Activated naive CD8-positive, alpha-beta T cell treated with anti-CD3 and anti-CD28 coated beads, Interleukin-2, amount 10 ng/mL, durations not matched to agents 7 days and 5 days (primary cell): Measurements from ENCODE around the gene EPC1. TPM values are rescaled to one million over a fixed set of nuclear protein-coding genes. Genes with fewer than 3 reads are reported as not detected.
A peak's percentile ranks its signal among the peaks of the same experiment; 100 is the strongest.
"Not testable (repeated sequence)": the region's sequence is repeated elsewhere in the genome, so short reads cannot be mapped to it uniquely, and the experiment has no call there.

Experiments used
- ATAC-seq: fragments of 150-1000 bp; cut with Tn5 transposase; one replicate; pipeline ENCODE4 v1.10.0; 2021; ENCODE audit warnings: low read depth, moderate library complexity
- POLR2A ChIA-PET: fragments of 350-600 bp; sonication (Branson Sonifier 250); formaldehyde crosslinking; loops from one replicate; lab custom pipeline; 2021; ENCODE audit warnings: antibody characterized with exemption; lab: Charles Lee
- DNase-seq: peaks from one replicate; pipeline ENCODE4 v3.0.0; 2021
- H3K27ac Mint-ChIP-seq: one replicate; pipeline ENCODE4 v1.8.0; 2022; ENCODE audit warnings: mild to moderate bottlenecking, mixed read lengths
- H3K27me3 Mint-ChIP-seq: one replicate; pipeline ENCODE4 v1.8.0; 2022; ENCODE audit warnings: mild to moderate bottlenecking, moderate library complexity, mixed read lengths
- H3K36me3 Mint-ChIP-seq: one replicate; pipeline ENCODE4 v1.8.0; 2021; ENCODE audit warnings: mild to moderate bottlenecking, mixed read lengths
- H3K4me1 Mint-ChIP-seq: one replicate; pipeline ENCODE4 v1.8.0; 2021; ENCODE audit warnings: mixed read lengths
- H3K4me3 Mint-ChIP-seq: one replicate; pipeline ENCODE4 v1.8.0; 2022; ENCODE audit warnings: mild to moderate bottlenecking, moderate library complexity, mixed read lengths
- H3K9me3 Mint-ChIP-seq: one replicate; pipeline ENCODE4 v1.8.0; 2021; ENCODE audit warnings: mixed read lengths
- total RNA-seq, 2 experiments: library from RNA; stranded (reverse); gene quantifications; one replicate each; pipeline ENCODE4 v1.2.3, GENCODE V29; 2021

Gene EPC1
- total RNA-seq, 2 experiments from 2014 or later, result 58.7 to 65.3 TPM

DNA sequence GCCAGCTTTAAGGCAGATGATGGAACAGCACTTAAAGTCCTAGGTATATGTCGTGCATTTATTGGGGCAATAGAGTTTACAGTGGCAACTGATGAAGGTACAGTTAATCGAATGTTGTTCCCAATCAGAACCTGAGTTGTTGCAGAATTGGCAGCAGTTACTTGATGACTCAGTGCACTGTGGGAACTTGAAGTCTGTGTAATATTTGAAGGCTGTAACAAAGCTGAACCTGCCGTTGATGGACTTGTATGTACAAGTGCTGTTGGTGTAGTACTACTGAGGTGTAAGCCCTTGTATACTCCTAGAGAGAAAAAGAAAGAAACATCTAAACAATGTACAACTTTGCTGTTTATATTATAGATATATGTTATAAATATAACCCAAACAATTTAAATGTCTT lies 75.3 kb downstream of the EPC1 start:
- no peak for ATAC-seq
- no peak overlapping the region for H3K27ac Mint-ChIP-seq
- H3K36me3 Mint-ChIP-seq, result peaks cover 39% of the 10 kb centered on the region
- POLR2A ChIA-PET, result no interaction called here
- no peaks in the 10 kb centered on the region for H3K27me3 Mint-ChIP-seq
- H3K9me3 Mint-ChIP-seq, result no peaks in the 10 kb centered on the region
- peaks cover 1% of the 10 kb centered on the region for H3K4me1 Mint-ChIP-seq
- no peak overlapping the region for H3K4me3 Mint-ChIP-seq
- no peak for DNase-seq

DNA sequence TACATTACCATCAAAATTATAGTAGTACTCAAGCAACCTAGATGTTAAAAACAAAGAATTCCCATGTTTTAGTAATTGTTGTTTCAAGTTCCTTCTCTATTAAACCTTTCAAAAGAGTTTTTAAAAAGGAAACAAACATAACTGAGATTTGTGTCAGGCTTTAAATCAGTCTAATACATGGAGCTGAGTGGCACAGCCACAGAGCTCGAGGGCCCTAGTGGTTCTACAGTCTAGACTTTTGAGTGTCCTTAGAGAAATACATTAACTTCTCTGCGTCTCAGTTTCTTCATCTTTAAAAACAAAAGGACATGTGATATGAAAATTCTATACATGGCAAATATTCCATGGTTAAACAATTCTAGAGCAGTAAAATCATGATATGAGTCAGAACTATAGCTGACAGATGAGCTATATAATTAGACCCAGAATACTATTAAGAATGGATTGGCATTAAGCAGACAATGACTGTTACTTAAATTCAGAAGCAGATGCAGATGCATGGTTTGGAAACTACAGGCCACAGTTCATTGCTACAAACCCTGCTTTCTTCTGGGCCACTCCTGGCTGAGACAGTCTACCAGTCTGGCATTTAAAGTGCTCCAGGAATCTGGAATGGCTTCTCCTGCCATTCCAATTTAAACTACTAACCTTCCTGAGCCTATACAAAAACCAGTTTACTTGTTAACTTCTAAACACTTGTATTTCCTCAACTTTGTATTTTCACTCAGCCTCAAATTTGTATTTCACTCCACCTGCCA lies 77.4 kb downstream of the EPC1 start:
- H3K27ac Mint-ChIP-seq, result no peak overlapping the region
- DNase-seq, result no peak
- H3K4me3 Mint-ChIP-seq, result no peak overlapping the region
- no peaks in the 10 kb centered on the region for H3K9me3 Mint-ChIP-seq
- POLR2A ChIA-PET, result no interaction called here
- peaks cover 38% of the 10 kb centered on the region for H3K36me3 Mint-ChIP-seq
- no peaks in the 10 kb centered on the region for H3K27me3 Mint-ChIP-seq
- peaks cover 1% of the 10 kb centered on the region for H3K4me1 Mint-ChIP-seq
- no peak for ATAC-seq

DNA sequence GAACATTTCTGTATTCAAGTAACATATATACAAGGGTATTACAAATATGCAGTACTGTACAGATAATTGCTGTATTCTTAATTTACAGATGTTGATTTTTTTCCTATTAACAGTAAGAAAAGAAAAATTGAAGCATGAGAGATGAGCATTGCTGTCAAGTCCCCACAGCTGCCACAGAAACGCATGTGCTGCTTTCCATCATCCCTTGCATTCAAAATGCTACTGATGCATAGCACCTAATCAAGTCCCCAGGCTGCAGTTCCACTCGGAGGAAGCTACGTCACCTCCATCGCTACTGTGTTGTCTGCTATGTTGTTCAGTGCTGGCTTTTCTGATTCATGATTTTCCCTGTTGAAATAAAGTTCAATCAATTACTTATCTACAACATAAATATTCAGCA lies 78.2 kb downstream of the EPC1 start:
- H3K4me1 Mint-ChIP-seq, result peaks cover 1% of the 10 kb centered on the region

GRCh38 chr10:32266979-32267378 lies 80.0 kb downstream of the EPC1 start:
- no peaks in the 10 kb centered on the region for H3K27me3 Mint-ChIP-seq
- no peaks in the 10 kb centered on the region for H3K9me3 Mint-ChIP-seq
- H3K36me3 Mint-ChIP-seq, result peaks cover 37% of the 10 kb centered on the region
- ATAC-seq (no peak), DNase-seq (no peak)
- H3K27ac Mint-ChIP-seq, result no peak overlapping the region
- no peak overlapping the region for H3K4me3 Mint-ChIP-seq
- POLR2A ChIA-PET, result no interaction called here
- peaks cover 1% of the 10 kb centered on the region for H3K4me1 Mint-ChIP-seq

More for the DNA sequence above, 78.2 kb downstream of the EPC1 start:
- POLR2A ChIA-PET, result interaction anchor here (0.7 kb wide), 1 partner anchor 9 kb away, joined by 6 read pairs; no protein-coding TSS in a partner anchor
- H3K27ac Mint-ChIP-seq, result no peak overlapping the region
- H3K36me3 Mint-ChIP-seq, result peaks cover 38% of the 10 kb centered on the region
- ATAC-seq (no peak), DNase-seq (no peak)
- no peaks in the 10 kb centered on the region for H3K27me3 Mint-ChIP-seq
- no peaks in the 10 kb centered on the region for H3K9me3 Mint-ChIP-seq
- no peak overlapping the region for H3K4me3 Mint-ChIP-seq

DNA sequence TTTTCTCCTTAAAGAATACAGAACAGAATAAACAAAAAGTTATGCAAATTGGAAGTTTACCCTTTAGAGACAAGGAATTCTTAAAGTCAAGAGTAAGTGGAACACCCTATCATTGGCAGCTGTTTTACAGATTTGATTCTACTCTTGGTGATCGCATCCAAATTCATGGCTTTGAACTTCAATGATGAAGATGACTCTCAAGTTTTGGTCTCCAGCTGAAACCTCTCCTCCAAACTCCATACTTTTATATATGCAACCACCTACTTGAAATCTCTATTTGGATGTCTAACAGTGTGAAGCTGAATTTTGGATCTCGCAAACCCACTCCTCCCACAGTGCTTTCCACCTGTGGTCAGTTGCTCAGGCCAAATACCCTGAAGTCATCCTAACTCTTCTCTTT lies 80.4 kb downstream of the EPC1 start:
- DNase-seq (no peak), ATAC-seq (no peak)
- POLR2A ChIA-PET, result no interaction called here
- Mint-ChIP-seq H3K9me3 (no peaks in the 10 kb centered on the region), H3K36me3 (peaks cover 35% of the 10 kb centered on the region), H3K4me1 (peaks cover 1% of the 10 kb centered on the region), H3K27me3 (no peaks in the 10 kb centered on the region), H3K27ac (no peak overlapping the region), H3K4me3 (no peak overlapping the region)

DNA sequence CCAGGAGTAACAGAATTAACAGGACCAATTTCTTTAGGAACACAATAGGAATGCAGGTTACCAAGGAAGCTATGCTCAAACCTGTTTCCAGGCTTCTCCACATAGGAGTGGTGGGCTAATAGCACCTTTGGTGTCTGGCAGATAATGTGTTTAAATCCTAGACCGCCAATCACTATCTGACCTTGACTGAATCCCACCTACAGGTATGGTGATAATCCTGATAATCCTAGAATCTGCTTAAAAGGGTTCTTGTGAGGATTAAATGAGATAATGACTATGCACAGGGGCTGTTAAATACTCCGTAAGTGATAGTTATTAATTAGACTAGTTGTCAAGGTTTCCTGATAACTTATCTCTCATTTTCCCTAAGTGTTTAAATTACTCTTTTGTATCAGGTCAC lies 81.2 kb downstream of the EPC1 start:
- POLR2A ChIA-PET, result no interaction called here
- Mint-ChIP-seq H3K9me3 (no peaks in the 10 kb centered on the region), H3K36me3 (peaks cover 30% of the 10 kb centered on the region), H3K4me1 (peaks cover 1% of the 10 kb centered on the region), H3K4me3 (no peak overlapping the region), H3K27me3 (no peaks in the 10 kb centered on the region), H3K27ac (no peak overlapping the region)
- ATAC-seq (no peak), DNase-seq (no peak)

GRCh38 chr10:32263300-32263699 lies 83.7 kb downstream of the EPC1 start:
- ATAC-seq (no peak), DNase-seq (no peak)
- Mint-ChIP-seq H3K27me3 (no peaks in the 10 kb centered on the region), H3K4me1 (no peaks in the 10 kb centered on the region), H3K4me3 (no peak overlapping the region), H3K27ac (no peak overlapping the region), H3K9me3 (no peaks in the 10 kb centered on the region), H3K36me3 (peaks cover 16% of the 10 kb centered on the region)
- POLR2A ChIA-PET, result no interaction called here

- no peak overlapping the region for H3K4me3 Mint-ChIP-seq
- ATAC-seq, result no peak
- POLR2A ChIA-PET, result no interaction called here
- H3K4me1 Mint-ChIP-seq, result peaks cover 4% of the 10 kb centered on the region
- no peaks in the 10 kb centered on the region for H3K36me3 Mint-ChIP-seq
- no peaks in the 10 kb centered on the region for H3K9me3 Mint-ChIP-seq
- DNase-seq, result no peak
- H3K27me3 Mint-ChIP-seq, result no peaks in the 10 kb centered on the region
- no peak overlapping the region for H3K27ac Mint-ChIP-seq
Observed at GRCh38 chr10:32259551-32259950, 87.4 kb downstream of the EPC1 start.

DNA sequence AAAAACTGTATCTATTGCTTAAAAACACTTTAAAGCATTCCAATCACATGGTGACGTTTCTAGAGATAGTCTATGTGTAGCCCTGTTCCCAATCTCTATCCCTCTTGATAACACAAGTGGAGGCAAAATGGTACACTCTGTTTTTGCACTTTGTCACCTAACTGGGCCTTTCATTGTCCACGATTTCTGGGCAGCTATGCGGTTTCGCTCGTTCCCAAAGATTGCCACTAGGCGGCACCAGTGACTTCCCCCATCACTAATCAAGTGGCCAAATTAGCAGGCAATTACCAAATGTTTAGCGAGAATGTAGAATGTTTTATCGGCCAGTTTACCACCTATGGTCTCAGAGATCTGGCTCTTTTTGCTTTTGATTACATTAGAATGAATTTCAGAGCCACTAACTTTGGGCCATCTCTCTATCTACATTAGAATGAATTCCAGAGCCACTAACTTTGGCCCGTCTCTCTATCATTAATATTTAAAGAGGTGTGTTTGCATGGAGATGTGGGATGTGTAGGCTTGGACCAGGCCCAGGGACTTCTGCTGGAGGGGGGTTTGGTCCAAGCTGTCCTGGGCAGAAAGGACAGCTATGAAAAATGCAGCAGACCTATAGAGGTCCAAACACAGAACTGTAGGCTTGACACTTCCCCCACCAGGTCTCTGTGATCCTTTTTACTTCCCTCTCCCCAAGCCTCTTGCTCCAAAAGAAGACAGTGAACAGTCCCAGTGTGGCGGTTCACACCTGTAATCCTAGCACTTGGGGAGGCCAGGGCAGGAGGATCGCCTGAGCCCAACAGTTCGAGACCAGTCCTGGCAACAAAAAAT lies 90.1 kb downstream of the EPC1 start:
- ATAC-seq, result peak; percentile 36

GRCh38 chr10:32253821-32254220 lies 93.1 kb downstream of the EPC1 start:
- DNase-seq (no peak), ATAC-seq (no peak)
- peaks cover 9% of the 10 kb centered on the region for H3K4me1 Mint-ChIP-seq
- H3K27me3 Mint-ChIP-seq, result no peaks in the 10 kb centered on the region
- no peak overlapping the region for H3K4me3 Mint-ChIP-seq
- no peaks in the 10 kb centered on the region for H3K36me3 Mint-ChIP-seq
- POLR2A ChIA-PET, result no interaction called here
- no peak overlapping the region for H3K27ac Mint-ChIP-seq
- H3K9me3 Mint-ChIP-seq, result no peaks in the 10 kb centered on the region

More for the DNA sequence above, 90.1 kb downstream of the EPC1 start:
- Mint-ChIP-seq H3K27me3 (no peaks in the 10 kb centered on the region), H3K27ac (peak overlapping the region; percentile 12), H3K4me1 (peaks cover 4% of the 10 kb centered on the region), H3K4me3 (no peak overlapping the region), H3K9me3 (no peaks in the 10 kb centered on the region), H3K36me3 (no peaks in the 10 kb centered on the region)
- peak; percentile 67 for DNase-seq
- POLR2A ChIA-PET, result interaction anchor here (0.7 kb wide), 1 partner anchor 89 kb away, joined by 5 read pairs; no protein-coding TSS in a partner anchor

DNA sequence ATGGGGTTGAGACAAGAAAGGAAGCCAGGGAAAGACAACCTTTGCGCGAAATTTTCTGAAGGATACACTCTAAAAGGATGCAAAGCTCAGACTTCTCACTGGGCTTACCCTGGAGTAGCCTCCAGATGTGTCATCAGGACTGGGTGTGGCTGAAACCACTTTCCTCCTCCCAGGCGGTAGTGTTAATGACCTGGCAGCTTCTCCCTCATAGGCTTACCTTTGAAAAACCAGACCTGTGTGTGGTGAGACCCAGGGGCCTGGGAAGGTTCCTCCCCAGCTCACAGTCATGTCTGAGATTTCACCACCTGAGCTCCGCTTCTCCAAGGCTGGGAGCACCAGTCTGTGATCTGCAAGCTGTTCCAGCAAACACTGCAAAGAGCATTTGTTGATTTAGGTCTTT lies 93.7 kb downstream of the EPC1 start:
- no peaks in the 10 kb centered on the region for H3K36me3 Mint-ChIP-seq
- no peak for ATAC-seq
- POLR2A ChIA-PET, result no interaction called here
- H3K4me3 Mint-ChIP-seq, result no peak overlapping the region
- H3K27me3 Mint-ChIP-seq, result no peaks in the 10 kb centered on the region
- H3K27ac Mint-ChIP-seq, result no peak overlapping the region
- no peak for DNase-seq
- H3K4me1 Mint-ChIP-seq, result peaks cover 9% of the 10 kb centered on the region
- no peaks in the 10 kb centered on the region for H3K9me3 Mint-ChIP-seq

GRCh38 chr10:32250489-32250888 lies 96.5 kb downstream of the EPC1 start:
- H3K9me3 Mint-ChIP-seq, POLR2A ChIA-PET, H3K4me1 Mint-ChIP-seq, H3K4me3 Mint-ChIP-seq, DNase-seq, H3K36me3 Mint-ChIP-seq, H3K27me3 Mint-ChIP-seq: not testable (repeated sequence)
- peak overlapping the region; percentile 54 for H3K27ac Mint-ChIP-seq
- ATAC-seq, result peak; percentile 61

- Mint-ChIP-seq H3K4me3 (no peak overlapping the region), H3K36me3 (no peaks in the 10 kb centered on the region), H3K27me3 (no peaks in the 10 kb centered on the region), H3K9me3 (no peaks in the 10 kb centered on the region), H3K4me1 (peaks cover 9% of the 10 kb centered on the region), H3K27ac (peak overlapping the region; percentile 12)
- DNase-seq (no peak), ATAC-seq (no peak)
- POLR2A ChIA-PET, result no interaction called here
Observed at GRCh38 chr10:32246685-32247084, 100.3 kb downstream of the EPC1 start.

DNA sequence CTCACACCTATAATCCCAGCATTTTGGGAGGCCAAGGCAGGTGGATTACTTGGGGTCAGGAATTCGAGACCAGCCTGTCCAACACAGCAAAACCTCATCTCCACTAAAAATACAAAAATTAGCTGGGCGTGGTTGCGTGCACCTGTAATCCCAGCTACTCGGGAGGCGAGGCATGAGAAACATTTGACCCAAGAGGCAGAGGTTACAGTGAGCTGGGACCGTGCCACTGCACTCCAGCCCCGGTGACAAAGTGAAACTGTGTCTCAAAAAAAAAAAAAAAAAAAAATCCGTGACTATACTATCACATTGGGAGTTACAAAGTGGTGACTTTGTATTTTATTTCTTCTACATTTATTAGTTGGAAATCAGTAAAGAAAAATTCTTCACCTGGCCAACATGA lies 101.2 kb downstream of the EPC1 start:
- Mint-ChIP-seq H3K4me1 (peaks cover 9% of the 10 kb centered on the region), H3K9me3 (no peaks in the 10 kb centered on the region), H3K27me3 (peaks cover 3% of the 10 kb centered on the region), H3K27ac (no peak overlapping the region), H3K4me3 (no peak overlapping the region), H3K36me3 (no peaks in the 10 kb centered on the region)
- ATAC-seq (no peak), DNase-seq (no peak)
- POLR2A ChIA-PET, result no interaction called here
